ENCODE data around the gene ST3GAL6.

DNA sequence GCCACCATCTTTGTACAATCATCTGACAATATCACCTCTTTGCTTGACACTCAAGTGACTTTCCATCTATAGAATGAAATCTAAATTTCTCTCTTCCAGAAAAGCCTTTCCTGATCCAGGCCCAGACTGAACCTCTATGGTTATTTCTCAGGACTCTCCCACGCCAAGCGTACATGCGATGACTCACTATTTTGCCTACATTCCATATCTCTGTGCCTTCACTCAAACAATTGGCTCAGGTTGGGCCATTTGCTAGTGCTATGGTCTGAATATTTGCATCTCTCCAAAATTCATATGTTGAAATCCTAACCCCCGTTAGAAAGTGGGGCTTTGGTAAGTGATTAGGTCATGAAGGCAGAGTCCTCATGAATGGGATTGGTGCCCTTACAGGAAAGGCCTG, 43.9 kb downstream of the ST3GAL6 start:
- TF ChIP-seq, protein P1, sequence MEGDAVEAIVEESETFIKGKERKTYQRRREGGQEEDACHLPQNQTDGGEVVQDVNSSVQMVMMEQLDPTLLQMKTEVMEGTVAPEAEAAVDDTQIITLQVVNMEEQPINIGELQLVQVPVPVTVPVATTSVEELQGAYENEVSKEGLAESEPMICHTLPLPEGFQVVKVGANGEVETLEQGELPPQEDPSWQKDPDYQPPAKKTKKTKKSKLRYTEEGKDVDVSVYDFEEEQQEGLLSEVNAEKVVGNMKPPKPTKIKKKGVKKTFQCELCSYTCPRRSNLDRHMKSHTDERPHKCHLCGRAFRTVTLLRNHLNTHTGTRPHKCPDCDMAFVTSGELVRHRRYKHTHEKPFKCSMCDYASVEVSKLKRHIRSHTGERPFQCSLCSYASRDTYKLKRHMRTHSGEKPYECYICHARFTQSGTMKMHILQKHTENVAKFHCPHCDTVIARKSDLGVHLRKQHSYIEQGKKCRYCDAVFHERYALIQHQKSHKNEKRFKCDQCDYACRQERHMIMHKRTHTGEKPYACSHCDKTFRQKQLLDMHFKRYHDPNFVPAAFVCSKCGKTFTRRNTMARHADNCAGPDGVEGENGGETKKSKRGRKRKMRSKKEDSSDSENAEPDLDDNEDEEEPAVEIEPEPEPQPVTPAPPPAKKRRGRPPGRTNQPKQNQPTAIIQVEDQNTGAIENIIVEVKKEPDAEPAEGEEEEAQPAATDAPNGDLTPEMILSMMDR (IDR thresholded peaks at IDR 0.05; ENCODE audit: poor library complexity), result no peak
- TF ChIP-seq EZH2phosphoT487 (IDR thresholded peaks at IDR 0.05; ENCODE audit: low read depth, severe bottlenecking, unreplicated experiment) (no peak), EZH2 (IDR thresholded peaks at IDR 0.05; ENCODE audit: borderline replicate concordance) (no peak)
